Fibroblast of peridontal ligament (primary cell): ENCODE measurements around the gene SLC16A9.

Source experiments
- DNase-seq: peaks from one replicate; pipeline ENCODE4 v3.0.0-alpha.2; 2010; ENCODE audit errors: extremely low read depth

SLC16A9 gene

DNA sequence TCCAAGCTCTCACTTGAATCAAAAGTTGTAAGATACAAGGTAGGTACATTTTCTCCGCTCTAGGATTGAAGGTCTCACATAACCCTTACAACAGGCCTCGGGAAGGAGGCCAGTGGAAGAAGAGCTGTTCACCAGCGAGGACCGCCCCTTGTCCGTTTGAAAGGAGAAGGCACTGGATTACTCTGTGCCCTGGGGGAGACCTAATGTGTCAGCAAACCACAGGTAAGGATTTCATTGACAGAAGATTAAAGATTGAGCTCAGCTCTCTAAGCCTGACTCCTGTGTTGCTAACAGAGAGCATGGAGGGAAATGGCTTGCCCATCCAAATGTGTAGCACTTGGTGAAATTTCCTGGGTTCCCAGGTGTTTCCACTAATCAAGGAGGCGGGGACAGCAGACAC, 81.2 kb downstream of the SLC16A9 start:
- DNase-seq: no peak

DNA sequence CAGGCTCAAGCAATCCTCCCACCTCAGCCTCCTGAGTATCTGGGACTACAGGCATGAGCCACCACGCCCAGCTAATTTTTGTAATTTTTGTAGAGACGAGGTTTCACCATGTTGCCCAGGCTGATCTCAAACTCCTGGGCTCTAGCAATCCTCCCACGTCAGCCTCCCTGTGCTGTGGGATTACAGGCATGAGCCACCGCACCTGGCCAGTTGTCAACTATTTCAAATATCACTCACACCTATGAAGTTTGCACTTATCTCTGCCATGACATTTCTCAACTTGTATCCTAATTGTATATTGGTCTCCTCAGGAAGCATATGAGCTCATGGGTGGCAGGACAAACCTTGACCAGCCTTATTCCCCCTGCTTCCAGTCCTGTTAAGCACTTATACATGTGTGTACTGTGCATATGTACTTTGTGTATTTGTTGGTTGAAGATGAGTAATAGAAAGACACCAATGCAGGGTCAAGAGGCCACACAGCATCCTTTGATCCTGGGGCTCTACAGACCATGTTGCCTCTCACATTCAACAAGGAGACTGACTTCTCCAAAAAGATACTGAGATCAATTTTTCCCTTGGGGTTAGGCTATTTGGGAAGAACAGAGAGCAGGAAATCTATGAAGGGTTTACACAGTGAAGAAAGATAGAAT, 82.2 kb downstream of the SLC16A9 start:
- no peak for DNase-seq

DNA sequence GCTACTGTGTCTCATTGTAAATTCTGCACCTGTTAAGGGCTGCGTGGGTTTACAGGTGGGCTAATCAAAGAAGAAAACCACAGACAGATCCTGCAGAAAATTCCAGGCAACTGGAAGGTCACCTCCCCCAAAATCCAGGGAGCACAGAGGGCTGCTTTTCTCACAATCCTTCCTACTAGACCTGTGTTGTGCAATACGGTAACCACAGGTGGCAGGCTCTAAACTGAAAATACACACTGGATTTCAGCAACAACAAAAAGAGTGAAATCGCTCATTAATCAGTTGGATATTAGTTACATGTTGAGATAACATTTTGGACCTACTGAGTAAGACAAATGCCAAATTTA, 83.2 kb downstream of the SLC16A9 start:
- no peak for DNase-seq

DNA sequence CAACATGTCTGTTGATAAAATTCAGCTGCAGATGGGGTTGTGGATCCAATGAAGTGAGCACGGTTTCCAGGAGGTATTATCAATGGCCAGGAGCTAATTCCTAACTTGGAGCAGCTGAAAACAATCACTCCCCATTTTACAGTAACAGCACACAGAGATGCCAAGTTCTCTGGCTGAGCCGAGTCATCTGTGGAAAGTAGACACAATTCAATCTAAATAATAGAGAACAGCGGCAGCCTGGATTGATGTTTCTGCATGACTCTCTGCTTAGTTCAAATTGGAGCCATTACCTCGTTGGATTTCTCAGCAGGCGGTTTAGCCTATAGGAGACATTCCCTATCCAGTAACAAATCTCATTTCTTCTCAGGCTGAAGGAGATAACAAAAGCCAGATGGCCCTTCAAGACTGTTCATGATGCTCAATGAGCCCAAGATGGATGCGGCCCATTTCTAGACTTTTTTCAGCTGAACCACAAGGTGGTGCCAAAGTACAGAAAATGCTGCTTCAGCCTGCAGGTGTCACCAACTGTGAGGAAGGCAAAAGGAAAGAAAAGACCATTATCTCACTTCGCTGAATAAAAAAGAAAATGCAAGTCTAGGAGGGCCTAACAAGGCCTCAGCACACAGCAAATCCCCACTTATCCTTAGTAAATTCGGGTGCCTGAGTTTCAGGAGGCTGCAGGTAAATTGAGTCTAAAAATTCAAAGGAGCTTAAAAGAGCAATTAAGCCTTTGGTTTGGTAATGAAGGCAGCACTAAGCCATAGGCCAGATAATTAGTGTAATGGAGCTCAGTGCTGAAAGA, 83.7 kb downstream of the SLC16A9 start:
- peak; percentile 91 for DNase-seq

DNA sequence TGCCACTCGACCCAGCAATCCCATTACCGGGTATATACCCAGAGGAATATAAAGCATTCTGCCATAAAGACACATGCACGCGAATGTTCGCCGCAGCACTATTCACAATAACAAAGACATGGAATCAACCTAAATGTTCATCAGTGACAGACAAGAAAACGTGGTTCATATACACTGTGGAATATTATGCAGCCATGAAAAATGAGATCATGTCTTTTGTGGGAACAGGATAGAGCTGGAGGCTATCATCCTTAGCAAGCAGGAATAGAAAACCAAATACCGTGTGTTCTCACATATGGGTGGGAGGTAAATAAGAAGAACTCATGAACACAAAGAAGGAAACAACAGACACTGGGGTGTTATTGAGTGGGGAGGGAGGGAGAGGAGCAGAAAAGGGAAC, 84.7 kb downstream of the SLC16A9 start:
- DNase-seq: no peak

DNA sequence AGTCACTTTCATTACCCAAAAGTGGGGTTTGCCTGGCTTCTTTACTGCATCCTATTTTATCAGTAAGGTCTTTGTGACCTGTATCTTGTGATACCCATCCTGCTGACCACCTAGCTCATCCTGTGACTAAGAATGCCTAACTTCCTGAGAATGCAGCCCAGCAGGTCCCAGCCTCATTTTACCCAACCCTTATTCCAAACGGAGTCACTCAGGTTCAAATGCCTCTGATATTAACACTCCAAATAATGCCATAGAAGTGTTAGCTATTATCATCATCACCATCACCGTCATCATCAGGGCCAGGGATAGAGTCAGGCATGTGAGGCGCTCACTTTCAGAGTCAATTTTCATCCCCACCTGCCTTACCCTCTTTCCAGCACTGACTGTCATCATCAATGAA, 85.5 kb downstream of the SLC16A9 start:
- DNase-seq: no peak

DNA sequence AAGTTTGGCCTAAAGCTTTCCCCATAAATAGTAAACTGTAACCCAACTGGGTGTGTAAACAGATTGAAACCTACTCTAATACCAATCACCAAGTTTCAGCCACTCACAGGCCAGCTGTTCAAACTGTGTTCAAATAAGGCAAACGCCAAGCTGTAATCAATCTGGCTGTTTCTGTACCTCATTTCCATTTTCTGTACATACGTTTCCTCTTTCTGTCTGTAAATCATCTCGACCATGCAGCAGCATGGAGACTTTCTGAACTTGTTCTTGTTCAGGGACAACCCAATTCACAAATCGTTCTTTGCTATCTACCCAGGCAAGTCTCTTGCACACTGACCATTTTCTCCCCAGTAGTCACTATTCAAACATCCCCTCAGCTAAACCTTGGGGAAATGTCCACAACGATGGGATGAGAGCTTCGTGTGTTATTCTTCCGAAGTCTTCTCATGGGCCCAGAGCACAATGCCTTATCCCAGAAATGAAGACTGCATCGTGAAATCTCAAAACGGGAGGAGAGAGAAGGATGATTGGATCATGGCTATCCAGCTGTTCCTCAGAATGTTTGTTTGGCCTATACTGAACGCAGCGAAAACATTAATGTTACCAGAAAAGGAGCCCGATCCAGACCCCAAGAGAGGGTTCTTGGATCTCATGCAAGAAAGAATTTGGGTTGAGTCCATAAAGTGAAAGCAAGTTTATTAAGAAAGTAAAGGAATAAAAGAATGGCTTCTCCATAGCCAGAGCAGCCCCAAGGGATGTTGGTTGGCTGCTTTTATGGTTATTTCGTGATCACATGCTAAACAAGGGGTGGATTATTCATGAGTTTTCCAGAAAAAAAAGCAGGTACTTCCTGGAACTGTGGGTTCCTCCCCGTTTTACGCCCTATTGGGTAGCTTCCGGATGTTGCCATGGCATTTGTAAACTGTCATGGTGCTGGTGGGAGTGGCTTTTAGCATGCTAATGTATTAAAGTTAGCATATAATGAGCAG, 86.2 kb downstream of the SLC16A9 start:
- DNase-seq: no peak

DNA sequence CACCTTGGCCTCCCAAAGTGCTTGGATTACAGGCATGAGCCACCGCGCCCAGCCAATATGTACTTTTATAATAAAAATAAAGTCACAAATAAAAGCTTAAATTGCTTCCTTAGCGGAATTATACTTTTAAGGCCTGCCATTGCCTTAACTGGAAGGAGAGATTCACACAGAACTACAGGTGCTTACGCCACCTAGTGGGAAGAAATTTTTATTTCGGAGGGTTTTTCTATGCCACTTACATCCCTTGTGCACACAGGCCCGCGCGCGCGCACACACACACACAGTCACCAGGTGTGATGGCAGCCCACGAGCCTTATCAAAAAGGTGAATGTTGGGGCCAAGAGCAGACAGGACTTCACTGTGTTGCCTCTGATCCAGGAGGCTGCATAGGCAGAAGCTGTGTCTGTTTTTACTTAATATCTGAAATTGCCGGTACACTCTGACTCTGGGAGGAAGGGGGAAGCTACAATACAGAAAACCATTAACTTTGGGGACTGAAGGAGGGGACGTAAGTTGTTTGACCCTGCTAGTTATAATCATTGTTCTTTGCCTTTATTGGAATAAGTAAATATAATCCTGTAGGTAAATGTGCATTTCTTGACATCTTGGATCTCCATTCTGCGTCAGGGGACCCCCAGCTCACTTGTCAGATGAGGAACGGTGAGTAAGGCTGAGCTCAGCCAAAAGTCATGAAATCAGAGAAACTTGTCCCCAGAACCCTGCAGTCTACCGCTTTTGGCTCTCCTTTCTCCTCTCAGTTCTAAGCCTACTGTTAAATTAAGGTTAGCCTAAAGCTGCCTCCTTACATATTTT, 87.1 kb downstream of the SLC16A9 start:
- DNase-seq: peak; percentile 75

DNA sequence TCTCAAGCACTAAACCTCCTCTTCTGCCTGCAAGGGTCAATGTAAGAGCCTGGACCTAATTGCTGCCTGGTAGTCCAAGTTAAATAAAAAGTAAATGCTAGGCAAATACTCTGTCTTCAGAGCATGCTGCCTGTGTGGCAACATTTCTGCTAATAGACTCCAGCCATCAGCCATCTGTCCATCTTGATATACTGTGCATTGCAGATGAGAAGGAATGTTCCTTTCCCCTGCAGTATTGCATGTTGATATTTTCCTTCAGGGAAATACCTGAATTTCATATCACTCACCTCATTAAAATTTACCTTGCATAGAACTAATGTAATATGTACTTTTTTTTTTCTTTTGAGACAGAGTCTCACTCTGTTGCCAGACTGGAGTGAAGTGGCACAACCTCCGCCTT, 87.9 kb downstream of the SLC16A9 start:
- no peak for DNase-seq

DNA sequence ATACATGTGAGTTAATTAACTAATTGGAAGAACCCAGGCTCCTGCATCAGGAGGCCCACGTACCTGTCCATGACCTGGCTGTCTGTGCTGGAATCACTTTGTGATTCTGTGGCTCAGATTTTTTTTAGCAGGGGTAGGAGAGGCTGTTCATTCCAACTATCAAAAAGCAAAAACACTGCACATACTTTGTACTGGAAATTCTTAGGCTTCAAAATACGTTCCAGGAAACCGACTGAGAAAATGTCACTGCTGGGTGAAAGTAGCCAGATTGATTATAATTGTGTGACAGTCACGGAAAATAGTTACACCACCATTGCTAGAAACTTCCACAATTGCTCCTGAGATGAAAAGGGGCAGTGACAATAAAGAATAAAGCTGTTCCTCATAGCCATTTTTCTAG, 91.0 kb downstream of the SLC16A9 start:
- DNase-seq: no peak

DNA sequence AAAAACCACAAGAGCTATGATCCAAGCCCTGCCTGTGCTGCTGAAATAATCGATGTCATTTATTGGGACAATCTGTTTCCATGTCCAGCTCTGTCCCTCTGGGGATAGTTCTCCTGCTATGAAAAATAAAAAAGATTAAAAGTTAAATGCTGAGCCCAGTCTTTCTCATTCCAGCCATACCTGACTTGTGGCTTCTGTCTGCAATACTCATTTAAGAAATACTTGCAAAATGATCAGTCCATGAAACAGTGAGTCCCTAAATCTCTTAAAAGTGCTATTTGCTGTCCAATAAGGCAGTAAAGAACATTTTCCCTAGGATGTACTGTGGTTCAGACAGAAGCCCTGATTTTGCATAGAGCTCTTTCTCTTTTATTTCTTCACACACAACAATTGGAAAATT, 91.7 kb downstream of the SLC16A9 start:
- DNase-seq: no peak

DNA sequence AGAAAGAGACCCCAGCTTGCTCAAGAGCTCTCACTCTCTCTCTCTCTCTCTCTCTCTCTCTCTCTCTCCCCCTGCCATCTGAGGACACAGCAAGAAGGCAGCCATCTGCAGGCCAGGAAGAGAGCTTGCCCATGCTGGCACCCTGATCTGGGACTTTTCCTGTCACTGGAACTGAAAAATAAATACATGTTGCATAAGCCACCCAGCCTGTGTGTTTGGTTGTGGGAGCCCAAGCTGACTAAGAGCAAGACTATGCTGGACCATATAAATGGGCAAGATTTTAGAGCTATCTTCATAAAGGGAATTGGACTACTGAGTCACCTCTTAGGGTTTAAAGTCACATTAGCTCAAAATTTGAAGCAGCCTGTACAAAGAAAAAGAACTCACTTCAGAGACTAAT, 98.6 kb downstream of the SLC16A9 start:
- no peak for DNase-seq

DNA sequence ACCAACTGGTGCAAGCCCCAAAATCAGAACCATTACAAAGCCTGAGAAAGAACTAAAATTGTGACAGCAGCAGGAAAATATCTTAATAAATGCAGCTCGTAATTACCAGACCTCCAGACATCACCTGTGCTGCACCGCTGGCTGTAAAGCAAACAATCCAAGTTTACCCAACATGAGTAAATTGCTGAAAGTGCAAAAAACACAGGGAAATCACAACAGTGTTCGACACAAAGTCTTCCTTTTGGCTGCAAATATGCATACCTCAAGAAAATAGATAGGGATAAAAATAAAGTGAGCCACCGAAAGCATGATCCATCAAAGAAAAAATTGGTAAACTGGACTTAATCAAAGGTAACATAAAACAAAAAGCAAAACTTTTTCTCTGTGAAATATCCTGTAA, 101.7 kb downstream of the SLC16A9 start:
- DNase-seq: no peak

DNA sequence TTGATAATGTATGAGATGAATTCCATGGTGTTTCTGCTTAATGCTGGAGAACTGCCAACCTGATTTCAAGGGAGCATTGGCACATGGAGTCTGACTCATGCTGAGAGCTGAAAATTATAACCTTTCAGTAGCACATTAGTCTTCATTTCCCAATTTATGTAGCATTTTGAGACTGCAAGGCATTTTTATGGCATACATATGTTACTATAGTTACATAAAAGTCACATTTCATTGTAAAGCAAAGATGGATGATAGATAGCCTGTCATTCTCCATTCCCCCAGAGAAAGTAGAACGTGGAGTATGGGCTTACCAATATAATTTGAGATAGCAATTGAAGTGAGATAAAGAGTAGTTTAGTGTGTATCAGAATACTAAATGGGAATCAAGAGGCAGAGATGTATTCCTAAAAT, 103.1 kb downstream of the SLC16A9 start:
- peak; percentile 15 for DNase-seq

DNA sequence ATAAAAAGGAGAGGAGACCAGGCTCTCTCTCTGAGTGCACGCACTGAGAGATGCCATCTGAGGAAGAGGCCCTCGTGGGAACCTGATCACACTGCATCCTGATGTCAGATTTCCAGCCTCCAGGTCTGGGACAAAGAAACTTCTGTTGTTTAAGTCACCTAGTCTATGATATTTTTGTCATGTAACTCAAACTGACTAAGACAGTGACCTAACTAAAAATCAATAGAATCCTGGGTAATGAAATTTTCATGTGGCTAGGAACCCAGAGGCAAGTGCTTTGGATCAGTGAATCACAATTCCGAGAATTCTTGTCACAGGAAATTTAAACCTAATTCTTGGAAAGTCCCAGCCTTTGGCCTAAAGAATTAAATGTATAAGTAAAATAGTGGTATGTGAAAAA, 107.7 kb downstream of the SLC16A9 start:
- no peak for DNase-seq
